Measurements from ENCODE around the gene SNX32. TPM values are rescaled to one million over a fixed set of nuclear protein-coding genes. Genes with fewer than 3 reads are reported as not detected.

The SNX32 gene
- total and polyA plus RNA-seq, 8 donors = 0.12 to 0.75 (median 0.29) TPM; not detected in 2

DNA sequence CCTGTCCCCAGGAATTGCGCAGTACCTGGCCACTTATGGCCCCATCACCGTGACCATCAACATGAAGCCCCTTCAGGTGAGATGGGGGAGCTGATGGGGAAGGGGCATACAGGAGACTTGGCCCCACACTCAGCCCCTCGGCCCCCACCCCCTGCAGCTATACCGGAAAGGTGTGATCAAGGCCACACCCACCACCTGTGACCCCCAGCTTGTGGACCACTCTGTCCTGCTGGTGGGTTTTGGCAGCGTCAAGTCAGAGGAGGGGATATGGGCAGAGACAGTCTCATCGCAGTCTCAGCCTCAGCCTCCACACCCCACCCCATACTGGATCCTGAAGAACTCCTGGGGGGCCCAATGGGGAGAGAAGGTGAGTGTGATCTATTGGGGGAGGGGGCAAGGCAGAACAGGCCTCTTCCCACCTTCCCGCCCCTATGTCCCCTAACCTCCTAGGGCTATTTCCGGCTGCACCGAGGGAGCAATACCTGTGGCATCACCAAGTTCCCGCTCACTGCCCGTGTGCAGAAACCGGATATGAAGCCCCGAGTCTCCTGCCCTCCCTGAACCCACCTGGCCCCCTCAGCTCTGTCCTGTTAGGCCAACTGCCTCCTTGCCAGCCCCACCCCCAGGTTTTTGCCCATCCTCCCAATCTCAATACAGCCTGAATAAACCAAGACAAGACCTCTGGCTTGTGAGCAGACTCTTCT is 49.4 kb downstream of the SNX32 start:
- Histone ChIP-seq H3K4me1 (peaks cover 0 to 8% (median 7%) of the 10 kb centered on the region in 3 donors), H3K27ac (no peak overlapping the region), H3K9me3 (no peaks in the 10 kb centered on the region), H3K36me3 (peaks cover 0 to 4% (median 0%) of the 10 kb centered on the region in 3 donors), H3K27me3 (no peaks in the 10 kb centered on the region), H3K4me3 (no peak overlapping the region)
- no peak for DNase-seq
- TF ChIP-seq, protein P1, sequence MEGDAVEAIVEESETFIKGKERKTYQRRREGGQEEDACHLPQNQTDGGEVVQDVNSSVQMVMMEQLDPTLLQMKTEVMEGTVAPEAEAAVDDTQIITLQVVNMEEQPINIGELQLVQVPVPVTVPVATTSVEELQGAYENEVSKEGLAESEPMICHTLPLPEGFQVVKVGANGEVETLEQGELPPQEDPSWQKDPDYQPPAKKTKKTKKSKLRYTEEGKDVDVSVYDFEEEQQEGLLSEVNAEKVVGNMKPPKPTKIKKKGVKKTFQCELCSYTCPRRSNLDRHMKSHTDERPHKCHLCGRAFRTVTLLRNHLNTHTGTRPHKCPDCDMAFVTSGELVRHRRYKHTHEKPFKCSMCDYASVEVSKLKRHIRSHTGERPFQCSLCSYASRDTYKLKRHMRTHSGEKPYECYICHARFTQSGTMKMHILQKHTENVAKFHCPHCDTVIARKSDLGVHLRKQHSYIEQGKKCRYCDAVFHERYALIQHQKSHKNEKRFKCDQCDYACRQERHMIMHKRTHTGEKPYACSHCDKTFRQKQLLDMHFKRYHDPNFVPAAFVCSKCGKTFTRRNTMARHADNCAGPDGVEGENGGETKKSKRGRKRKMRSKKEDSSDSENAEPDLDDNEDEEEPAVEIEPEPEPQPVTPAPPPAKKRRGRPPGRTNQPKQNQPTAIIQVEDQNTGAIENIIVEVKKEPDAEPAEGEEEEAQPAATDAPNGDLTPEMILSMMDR (IDR thresholded peaks at IDR 0.05) = no peak
- ATAC-seq = no peak
- 91 to 92% methylated on average over 13 of the region's 13 CpGs for WGBS, 2 donors
- no peak for FAIRE-seq
- intact Hi-C loops (cut with DNase I) = loop anchor here in 1 of 3 donors (5.0 kb wide), 1 partner anchor 104 kb away; no protein-coding TSS in a partner anchor

DNA sequence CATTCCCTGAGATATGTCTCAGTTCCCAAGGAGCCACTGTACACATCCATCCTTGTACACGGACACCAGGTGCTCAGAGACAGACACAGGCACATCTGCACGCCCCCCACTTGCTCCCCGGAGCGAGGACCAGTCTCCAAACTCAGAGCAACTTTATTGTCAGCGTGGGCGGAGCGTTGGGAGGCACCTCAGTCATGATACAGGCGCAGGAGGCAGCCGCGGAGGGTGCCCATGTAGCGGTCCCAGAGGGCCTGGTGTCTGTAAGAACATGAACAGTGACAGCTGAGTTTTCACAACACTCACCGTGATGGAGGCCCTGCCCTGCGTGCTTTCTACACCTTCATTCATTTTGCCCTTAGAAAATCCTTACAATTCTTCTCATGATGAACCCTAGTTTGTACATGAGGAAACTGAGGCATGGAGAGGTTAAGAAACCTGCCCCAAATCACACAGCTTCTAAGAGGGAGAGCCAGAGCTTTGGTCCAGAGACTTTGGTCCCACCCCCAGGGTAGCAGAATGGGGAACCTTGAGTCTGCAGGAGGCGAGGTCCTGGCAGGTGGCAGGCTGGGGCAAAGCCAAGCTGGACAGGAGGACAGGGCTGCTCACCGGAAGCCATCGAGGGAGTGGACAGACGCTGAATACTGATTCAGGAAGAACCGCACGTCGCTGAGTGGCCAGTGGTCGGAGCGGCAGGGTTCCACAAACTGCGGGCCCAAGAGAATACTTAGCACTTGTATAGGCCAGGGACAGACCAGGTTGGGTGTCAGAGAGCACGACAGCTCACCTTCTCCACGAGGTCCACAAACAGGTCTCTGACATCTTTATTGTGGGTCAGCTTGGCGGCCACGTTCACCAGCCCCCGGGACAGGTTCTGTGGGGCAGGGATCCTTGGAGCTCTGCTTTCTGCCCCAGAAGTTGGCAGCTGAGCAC is 50.3 kb downstream of the SNX32 start:
- Histone ChIP-seq H3K9me3 (no peaks in the 10 kb centered on the region), H3K4me3 (no peak overlapping the region), H3K36me3 (peaks cover 0 to 4% (median 0%) of the 10 kb centered on the region in 3 donors), H3K27ac (no peak overlapping the region), H3K27me3 (no peaks in the 10 kb centered on the region), H3K4me1 (peaks cover 0 to 8% (median 7%) of the 10 kb centered on the region in 3 donors)
- ATAC-seq (no peak), FAIRE-seq (no peak), DNase-seq (peak in 1 of 6 donors; percentile 65)
- WGBS, 2 donors = 74 to 78% methylated on average over 28 of the region's 28 CpGs
- intact Hi-C loops (cut with DNase I) = loop anchor here in 1 of 3 donors (5.0 kb wide), 1 partner anchor 103 kb away; no protein-coding TSS in a partner anchor
- TF ChIP-seq, protein P1 (IDR thresholded peaks at IDR 0.05) = no peak

DNA sequence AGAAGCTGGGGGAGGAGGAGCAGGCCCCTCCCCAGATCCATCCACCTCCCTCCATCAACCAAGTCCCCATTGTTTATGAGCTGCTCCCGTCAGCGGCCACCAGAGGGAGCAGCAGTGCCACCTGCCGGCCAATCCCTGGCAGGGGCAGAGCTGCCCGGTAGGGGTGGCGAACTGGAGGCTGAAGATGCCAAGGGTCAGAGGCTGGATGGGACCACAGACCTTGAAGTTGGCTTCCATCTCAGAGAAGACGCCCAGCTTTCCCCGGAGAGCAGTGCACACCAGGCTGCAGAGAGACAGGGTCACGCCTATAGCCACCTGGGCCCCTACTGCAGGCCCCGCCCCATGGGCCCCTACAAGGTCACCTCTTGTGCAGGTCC is 50.9 kb downstream of the SNX32 start:
- Histone ChIP-seq H3K27ac (no peak overlapping the region), H3K27me3 (no peaks in the 10 kb centered on the region), H3K4me1 (peaks cover 0 to 14% (median 7%) of the 10 kb centered on the region in 3 donors), H3K4me3 (no peak overlapping the region), H3K36me3 (peaks cover 0 to 4% (median 0%) of the 10 kb centered on the region in 3 donors), H3K9me3 (no peaks in the 10 kb centered on the region)
- DNase-seq (peak in 5 of 6 donors; percentile 60 to 91 (median 86)), ATAC-seq (peak; percentile 26 to 56 (median 40)), FAIRE-seq (no peak)
- TF ChIP-seq, protein P1 (IDR thresholded peaks at IDR 0.05) = peak; percentile 95 to 100 (median 98)
- 12 to 17% methylated on average over 9 of the region's 9 CpGs for WGBS, 2 donors
- intact Hi-C loops (cut with DNase I) = loop anchor here in 2 of 3 donors (5.0 kb wide), 2 partner anchors 103 to 172 kb away; partner anchors contain the start of gene KAT5 (in 1 of the 2)

DNA sequence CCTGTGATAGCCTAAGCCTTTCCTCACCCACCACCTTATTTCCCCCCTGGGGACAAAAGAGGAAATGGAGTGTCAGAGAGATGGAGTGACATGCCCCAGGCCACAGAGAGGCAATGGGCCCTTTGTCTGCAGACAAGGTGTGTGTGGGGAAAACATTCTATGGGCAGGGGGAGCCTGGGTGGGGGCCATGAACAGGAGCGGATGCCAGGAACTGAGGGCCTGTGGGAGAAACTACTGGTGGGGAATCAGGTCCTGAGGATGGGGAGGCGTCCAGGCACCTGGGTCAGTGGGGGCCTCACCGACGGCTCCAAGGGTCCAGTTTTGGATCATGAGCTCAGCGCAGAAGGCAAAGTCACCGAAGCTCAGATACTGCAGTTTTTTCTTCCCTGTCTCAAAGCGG is 51.5 kb downstream of the SNX32 start:
- FAIRE-seq (no peak), ATAC-seq (no peak), DNase-seq (peak in 1 of 6 donors; percentile 56)
- Histone ChIP-seq H3K27ac (no peak overlapping the region), H3K4me3 (no peak overlapping the region), H3K4me1 (peaks cover 4 to 19% (median 7%) of the 10 kb centered on the region in 3 donors), H3K36me3 (peaks cover 0 to 4% (median 0%) of the 10 kb centered on the region in 3 donors), H3K27me3 (no peaks in the 10 kb centered on the region), H3K9me3 (no peaks in the 10 kb centered on the region)
- TF ChIP-seq, protein P1 (IDR thresholded peaks at IDR 0.05) = no peak
- intact Hi-C loops (cut with DNase I) = loop anchor here in 1 of 3 donors (5.0 kb wide), 2 partner anchors 102 to 173 kb away; partner anchors contain the start of gene KAT5
- 85 to 92% methylated on average over 7 of the region's 7 CpGs for WGBS, 2 donors
